ENCODE results near the gene BMPR1A. TPM values are rescaled to one million over a fixed set of nuclear protein-coding genes. Genes with fewer than 3 reads are reported as not detected.
A peak's percentile ranks its signal among the peaks of the same experiment; 100 is the strongest.

The BMPR1A gene
- total RNA-seq, 1 donor from 2014 or later = 20.8 TPM

GRCh38 chr10:86870679-86871078 lies 114.3 kb downstream of the BMPR1A start:
- no peak overlapping the region for H3K4me3 Mint-ChIP-seq (ENCODE audit: unreplicated experiment)
- peak overlapping the region; percentile 24 for H3K27ac Mint-ChIP-seq (ENCODE audit: unreplicated experiment)
- peaks cover 35% of the 10 kb centered on the region for H3K4me1 Mint-ChIP-seq (ENCODE audit: unreplicated experiment)
- no peaks in the 10 kb centered on the region for H3K9me3 Mint-ChIP-seq (ENCODE audit: unreplicated experiment)
- no peaks in the 10 kb centered on the region for H3K27me3 Mint-ChIP-seq (ENCODE audit: unreplicated experiment)
- DNase-seq (ENCODE audit: low spot score) = no peak
- H3K36me3 Mint-ChIP-seq (ENCODE audit: low read depth, unreplicated experiment) = no peaks in the 10 kb centered on the region
- TF ChIP-seq CTCF (IDR thresholded peaks at IDR 0.05; ENCODE audit: unreplicated experiment) = no peak

- H3K4me3 Mint-ChIP-seq (ENCODE audit: unreplicated experiment) = no peak overlapping the region
- TF ChIP-seq CTCF (IDR thresholded peaks at IDR 0.05; ENCODE audit: unreplicated experiment) = no peak
- H3K27ac Mint-ChIP-seq (ENCODE audit: unreplicated experiment) = no peak overlapping the region
- no peaks in the 10 kb centered on the region for H3K36me3 Mint-ChIP-seq (ENCODE audit: low read depth, unreplicated experiment)
- no peaks in the 10 kb centered on the region for H3K27me3 Mint-ChIP-seq (ENCODE audit: unreplicated experiment)
- DNase-seq (ENCODE audit: low spot score) = no peak
- no peaks in the 10 kb centered on the region for H3K9me3 Mint-ChIP-seq (ENCODE audit: unreplicated experiment)
- H3K4me1 Mint-ChIP-seq (ENCODE audit: unreplicated experiment) = peaks cover 31% of the 10 kb centered on the region
Measured at GRCh38 chr10:86871563-86872183, 115.3 kb downstream of the BMPR1A start.

DNA sequence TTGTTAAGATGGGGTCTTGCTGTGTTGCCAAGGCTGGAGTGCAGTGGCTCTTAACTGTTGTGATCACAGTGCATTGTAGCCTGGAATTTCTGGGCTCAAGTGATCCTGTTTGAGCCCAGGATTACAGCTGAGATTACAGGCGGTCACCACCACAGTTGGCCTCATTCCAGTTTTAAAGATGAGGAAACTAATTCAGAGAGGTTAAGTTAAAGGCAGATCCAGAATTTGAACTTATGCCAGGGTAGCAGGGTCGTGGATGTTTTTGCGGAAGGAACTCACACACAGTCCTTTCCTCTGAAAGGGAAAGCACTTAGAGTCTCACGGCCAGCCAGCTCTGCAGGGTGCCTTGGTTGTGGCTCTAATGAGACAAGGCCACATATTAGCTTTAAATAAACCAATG lies 116.3 kb downstream of the BMPR1A start:
- peaks cover 25% of the 10 kb centered on the region for H3K4me1 Mint-ChIP-seq (ENCODE audit: unreplicated experiment)
- no peaks in the 10 kb centered on the region for H3K9me3 Mint-ChIP-seq (ENCODE audit: unreplicated experiment)
- H3K36me3 Mint-ChIP-seq (ENCODE audit: low read depth, unreplicated experiment) = no peaks in the 10 kb centered on the region
- DNase-seq (ENCODE audit: low spot score) = no peak
- TF ChIP-seq CTCF (IDR thresholded peaks at IDR 0.05; ENCODE audit: unreplicated experiment) = no peak
- peak overlapping the region; percentile 2 for H3K27ac Mint-ChIP-seq (ENCODE audit: unreplicated experiment)
- H3K27me3 Mint-ChIP-seq (ENCODE audit: unreplicated experiment) = no peaks in the 10 kb centered on the region
- no peak overlapping the region for H3K4me3 Mint-ChIP-seq (ENCODE audit: unreplicated experiment)

- no peaks in the 10 kb centered on the region for H3K27me3 Mint-ChIP-seq (ENCODE audit: unreplicated experiment)
- no peaks in the 10 kb centered on the region for H3K9me3 Mint-ChIP-seq (ENCODE audit: unreplicated experiment)
- no peak for TF ChIP-seq CTCF (IDR thresholded peaks at IDR 0.05; ENCODE audit: unreplicated experiment)
- H3K27ac Mint-ChIP-seq (ENCODE audit: unreplicated experiment) = no peak overlapping the region
- H3K36me3 Mint-ChIP-seq (ENCODE audit: low read depth, unreplicated experiment) = no peaks in the 10 kb centered on the region
- peaks cover 10% of the 10 kb centered on the region for H3K4me1 Mint-ChIP-seq (ENCODE audit: unreplicated experiment)
- no peak overlapping the region for H3K4me3 Mint-ChIP-seq (ENCODE audit: unreplicated experiment)
- no peak for DNase-seq (ENCODE audit: low spot score)
Measured at GRCh38 chr10:86876748-86877147, 120.3 kb downstream of the BMPR1A start.

DNA sequence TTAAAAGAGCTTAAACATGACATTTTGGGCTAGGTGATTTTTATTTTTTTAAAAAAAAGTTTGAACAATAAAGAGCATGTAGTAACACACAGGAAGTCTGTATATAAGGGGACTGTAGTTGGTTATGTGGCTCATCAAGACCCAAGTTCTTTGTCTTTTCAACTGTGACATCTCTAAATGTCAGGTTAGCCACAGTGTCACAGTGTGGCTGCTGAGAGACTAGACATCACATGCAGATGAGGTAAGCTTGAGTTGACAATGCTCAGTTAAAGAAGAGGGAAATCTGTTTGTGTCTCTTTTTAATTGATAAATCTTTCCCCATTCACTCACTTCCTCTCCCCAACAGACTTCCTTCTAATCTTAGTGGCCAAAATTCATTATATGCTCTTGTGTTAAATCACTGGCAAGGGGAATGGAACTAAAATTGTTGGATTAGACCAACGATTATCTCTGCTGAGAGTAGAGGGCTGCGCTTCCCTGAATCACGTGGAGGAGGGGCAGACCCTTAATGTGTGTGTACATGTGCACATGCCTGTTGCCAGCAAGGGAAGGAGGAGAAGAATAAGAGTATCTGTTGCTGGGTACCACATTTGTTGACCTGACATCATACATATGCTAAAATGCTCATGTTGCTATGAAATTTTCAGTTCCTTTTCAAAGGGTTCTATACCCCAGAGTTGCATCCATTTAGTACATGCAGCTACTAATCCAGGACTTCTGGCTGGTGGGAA lies 122.7 kb downstream of the BMPR1A start:
- H3K36me3 Mint-ChIP-seq (ENCODE audit: low read depth, unreplicated experiment) = no peaks in the 10 kb centered on the region
- no peaks in the 10 kb centered on the region for H3K27me3 Mint-ChIP-seq (ENCODE audit: unreplicated experiment)
- H3K27ac Mint-ChIP-seq (ENCODE audit: unreplicated experiment) = no peak overlapping the region
- no peaks in the 10 kb centered on the region for H3K9me3 Mint-ChIP-seq (ENCODE audit: unreplicated experiment)
- H3K4me3 Mint-ChIP-seq (ENCODE audit: unreplicated experiment) = no peak overlapping the region
- H3K4me1 Mint-ChIP-seq (ENCODE audit: unreplicated experiment) = peaks cover 3% of the 10 kb centered on the region
- DNase-seq (ENCODE audit: low spot score) = no peak
- no peak for TF ChIP-seq CTCF (IDR thresholded peaks at IDR 0.05; ENCODE audit: unreplicated experiment)

All from endothelial cell (in vitro differentiated cells).